ENCODE data around the gene EYA2. TPM values are rescaled to one million over a fixed set of nuclear protein-coding genes. Genes with fewer than 3 reads are reported as not detected.
"Not testable (repeated sequence)": the region's sequence is repeated elsewhere in the genome, so short reads cannot be mapped to it uniquely, and the experiment has no call there.

The EYA2 gene
- polyA plus RNA-seq, 4 donors, result 0.50 to 0.70 TPM; not detected in 2

- Histone ChIP-seq H3K36me3 (ENCODE audit: control insufficient read depth in 3 of 3, insufficient read depth in 2 of 3, low read depth in 1 of 3, low read length in 3 of 3) (no peaks in the 10 kb centered on the region), H3K4me3 (ENCODE audit: low read depth in 1 of 3, low read length in 3 of 3) (no peak overlapping the region), H3K27ac (ENCODE audit: low read depth in 1 of 3, low read length in 2 of 3) (no peak overlapping the region), H3K4me1 (ENCODE audit: control insufficient read depth in 3 of 3, insufficient read depth in 2 of 3, low read depth in 1 of 3, low read length in 2 of 3) (peaks cover 0 to 3% (median 0%) of the 10 kb centered on the region in 3 donors), H3K27me3 (ENCODE audit: control insufficient read depth in 3 of 3, insufficient read depth in 3 of 3, low read length in 3 of 3) (no peaks in the 10 kb centered on the region), H3K9me3 (ENCODE audit: control insufficient read depth in 2 of 2, insufficient read depth in 1 of 2, low read depth in 1 of 2, low read length in 1 of 2) (peaks cover 0 to 2% of the 10 kb centered on the region in 2 donors)
- FAIRE-seq (no peak), DNase-seq (peak in 1 of 2 donors; percentile 22)
- WGBS, 3 donors, result 55 to 71% (median 66%) methylated on average over 3 of the region's 3 CpGs
Observed at GRCh38 chr20:47198254-47198671, 303.6 kb downstream of the EYA2 start.

GRCh38 chr20:47198996-47199552 lies 304.4 kb downstream of the EYA2 start:
- FAIRE-seq, result no peak
- peaks cover 0 to 3% of the 10 kb centered on the region in 2 donors for H3K9me3 ChIP-seq (ENCODE audit: control insufficient read depth in 2 of 2, insufficient read depth in 1 of 2, low read depth in 1 of 2, low read length in 1 of 2)
- peaks cover 0 to 3% (median 0%) of the 10 kb centered on the region in 3 donors for H3K4me1 ChIP-seq (ENCODE audit: control insufficient read depth in 3 of 3, insufficient read depth in 2 of 3, low read depth in 1 of 3, low read length in 2 of 3)
- H3K27ac ChIP-seq (ENCODE audit: low read depth in 1 of 3, low read length in 2 of 3), result no peak overlapping the region
- H3K4me3 ChIP-seq (ENCODE audit: low read depth in 1 of 3, low read length in 3 of 3), result no peak overlapping the region
- H3K36me3 ChIP-seq (ENCODE audit: control insufficient read depth in 3 of 3, insufficient read depth in 2 of 3, low read depth in 1 of 3, low read length in 3 of 3), result no peaks in the 10 kb centered on the region
- no peak for DNase-seq
- 93 to 97% (median 93%) methylated on average over 14 of the region's 14 CpGs for WGBS, 3 donors
- no peaks in the 10 kb centered on the region for H3K27me3 ChIP-seq (ENCODE audit: control insufficient read depth in 3 of 3, insufficient read depth in 3 of 3, low read length in 3 of 3)

DNA sequence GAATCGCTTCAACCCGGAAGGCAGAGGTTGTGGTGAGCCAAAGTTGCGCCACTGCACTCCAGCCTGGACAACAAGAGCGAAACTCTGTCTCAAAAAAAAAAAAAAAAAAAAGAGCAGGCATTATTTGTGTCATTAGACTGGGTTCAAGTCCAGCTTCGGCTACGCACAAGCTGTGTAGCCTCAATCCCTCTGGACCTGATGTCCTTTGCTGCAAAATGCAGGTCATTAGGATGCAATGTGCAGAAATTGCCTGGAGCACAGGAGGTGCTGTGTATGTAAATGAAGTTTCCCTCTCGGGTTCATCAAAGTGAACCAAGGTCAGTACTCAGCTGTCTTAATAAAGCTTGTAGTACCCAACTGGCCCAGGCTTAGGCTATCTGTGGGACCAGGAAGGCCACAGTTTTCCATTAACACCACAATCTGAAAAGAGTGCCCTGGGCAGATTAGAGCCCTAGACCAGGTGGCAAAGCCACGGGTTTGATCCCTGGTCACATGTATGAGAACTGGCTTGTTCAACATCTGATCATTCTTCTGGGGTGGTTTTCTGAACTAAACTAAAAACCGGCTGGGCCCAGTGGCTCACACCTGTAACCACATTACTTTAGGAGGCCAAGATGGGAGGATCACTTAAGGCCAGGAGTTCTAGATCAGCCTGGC lies 306.6 kb downstream of the EYA2 start:
- Histone ChIP-seq H3K27ac (ENCODE audit: low read depth in 1 of 3, low read length in 2 of 3) (no peak overlapping the region), H3K4me3 (ENCODE audit: low read depth in 1 of 3, low read length in 3 of 3) (no peak overlapping the region), H3K4me1 (ENCODE audit: control insufficient read depth in 3 of 3, insufficient read depth in 2 of 3, low read depth in 1 of 3, low read length in 2 of 3) (peaks cover 0 to 3% (median 0%) of the 10 kb centered on the region in 3 donors), H3K27me3 (ENCODE audit: control insufficient read depth in 3 of 3, insufficient read depth in 3 of 3, low read length in 3 of 3) (no peaks in the 10 kb centered on the region), H3K36me3 (ENCODE audit: control insufficient read depth in 3 of 3, insufficient read depth in 2 of 3, low read depth in 1 of 3, low read length in 3 of 3) (no peaks in the 10 kb centered on the region), H3K9me3 (ENCODE audit: control insufficient read depth in 2 of 2, insufficient read depth in 1 of 2, low read depth in 1 of 2, low read length in 1 of 2) (peaks cover 0 to 3% of the 10 kb centered on the region in 2 donors)
- no peak for DNase-seq
- 76 to 88% (median 77%) methylated on average over 9 of the region's 9 CpGs for WGBS, 3 donors
- FAIRE-seq, result no peak

GRCh38 chr20:47202733-47203667 lies 308.4 kb downstream of the EYA2 start:
- Histone ChIP-seq H3K4me3 (ENCODE audit: low read depth in 1 of 3, low read length in 3 of 3) (no peak overlapping the region), H3K9me3 (ENCODE audit: control insufficient read depth in 2 of 2, insufficient read depth in 1 of 2, low read depth in 1 of 2, low read length in 1 of 2) (peaks cover 0 to 3% of the 10 kb centered on the region in 2 donors), H3K4me1 (ENCODE audit: control insufficient read depth in 3 of 3, insufficient read depth in 2 of 3, low read depth in 1 of 3, low read length in 2 of 3) (peaks cover 0 to 3% (median 0%) of the 10 kb centered on the region in 3 donors), H3K27ac (ENCODE audit: low read depth in 1 of 3, low read length in 2 of 3) (no peak overlapping the region), H3K27me3 (ENCODE audit: control insufficient read depth in 3 of 3, insufficient read depth in 3 of 3, low read length in 3 of 3) (no peaks in the 10 kb centered on the region), H3K36me3 (ENCODE audit: control insufficient read depth in 3 of 3, insufficient read depth in 2 of 3, low read depth in 1 of 3, low read length in 3 of 3) (no peaks in the 10 kb centered on the region)
- DNase-seq (no peak), FAIRE-seq (no peak)
- WGBS, 3 donors, result 82 to 88% (median 87%) methylated on average over 10 of the region's 10 CpGs

- DNase-seq, result peak in 1 of 2 donors; percentile 41
- Histone ChIP-seq H3K9me3 (ENCODE audit: control insufficient read depth in 2 of 2, insufficient read depth in 1 of 2, low read depth in 1 of 2, low read length in 1 of 2) (peaks cover 0 to 3% of the 10 kb centered on the region in 2 donors), H3K4me3 (ENCODE audit: low read depth in 1 of 3, low read length in 3 of 3) (no peak overlapping the region), H3K36me3 (ENCODE audit: control insufficient read depth in 3 of 3, insufficient read depth in 2 of 3, low read depth in 1 of 3, low read length in 3 of 3) (peaks cover 0 to 9% (median 3%) of the 10 kb centered on the region in 3 donors), H3K4me1 (ENCODE audit: control insufficient read depth in 3 of 3, insufficient read depth in 2 of 3, low read depth in 1 of 3, low read length in 2 of 3) (peaks cover 0 to 3% (median 0%) of the 10 kb centered on the region in 3 donors), H3K27me3 (ENCODE audit: control insufficient read depth in 3 of 3, insufficient read depth in 3 of 3, low read length in 3 of 3) (no peaks in the 10 kb centered on the region), H3K27ac (ENCODE audit: low read depth in 1 of 3, low read length in 2 of 3) (peak overlapping the region in 1 of 3 donors; percentile 53)
- no peak for FAIRE-seq
- 82 to 89% (median 85%) methylated on average over 12 of the region's 12 CpGs for WGBS, 3 donors
Observed at GRCh38 chr20:47204008-47204849, 309.6 kb downstream of the EYA2 start.

DNA sequence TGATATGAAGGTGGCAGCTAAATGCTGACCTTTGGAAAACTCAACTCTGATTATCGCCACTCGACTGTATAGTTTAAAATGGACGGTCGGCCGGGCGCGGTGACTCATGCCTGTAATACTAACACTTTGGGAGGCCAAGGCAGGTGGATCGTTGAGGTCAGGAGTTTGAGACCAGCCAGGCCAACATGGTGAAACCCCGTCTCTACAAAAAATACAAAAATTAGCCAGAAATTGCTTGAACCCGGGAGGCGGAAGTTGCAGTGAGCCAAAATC lies 310.1 kb downstream of the EYA2 start:
- H3K27me3 ChIP-seq (ENCODE audit: control insufficient read depth in 3 of 3, insufficient read depth in 3 of 3, low read length in 3 of 3); H3K27ac ChIP-seq (ENCODE audit: low read depth in 1 of 3, low read length in 2 of 3); H3K4me3 ChIP-seq (ENCODE audit: low read depth in 1 of 3, low read length in 3 of 3); H3K9me3 ChIP-seq (ENCODE audit: control insufficient read depth in 2 of 2, insufficient read depth in 1 of 2, low read depth in 1 of 2, low read length in 1 of 2); DNase-seq; H3K4me1 ChIP-seq (ENCODE audit: control insufficient read depth in 3 of 3, insufficient read depth in 2 of 3, low read depth in 1 of 3, low read length in 2 of 3); FAIRE-seq: not testable (repeated sequence)
- peaks cover 3 to 11% (median 4%) of the 10 kb centered on the region in 3 donors for H3K36me3 ChIP-seq (ENCODE audit: control insufficient read depth in 3 of 3, insufficient read depth in 2 of 3, low read depth in 1 of 3, low read length in 3 of 3)
- 88 to 98% (median 93%) methylated on average over 11 of the region's 11 CpGs for WGBS, 3 donors

- Histone ChIP-seq H3K27ac (ENCODE audit: low read depth in 1 of 3, low read length in 2 of 3) (no peak overlapping the region), H3K27me3 (ENCODE audit: control insufficient read depth in 3 of 3, insufficient read depth in 3 of 3, low read length in 3 of 3) (no peaks in the 10 kb centered on the region), H3K4me1 (ENCODE audit: control insufficient read depth in 3 of 3, insufficient read depth in 2 of 3, low read depth in 1 of 3, low read length in 2 of 3) (peaks cover 0 to 3% (median 0%) of the 10 kb centered on the region in 3 donors), H3K36me3 (ENCODE audit: control insufficient read depth in 3 of 3, insufficient read depth in 2 of 3, low read depth in 1 of 3, low read length in 3 of 3) (peaks cover 3 to 18% (median 10%) of the 10 kb centered on the region in 3 donors), H3K9me3 (ENCODE audit: control insufficient read depth in 2 of 2, insufficient read depth in 1 of 2, low read depth in 1 of 2, low read length in 1 of 2) (peaks cover 0 to 3% of the 10 kb centered on the region in 2 donors), H3K4me3 (ENCODE audit: low read depth in 1 of 3, low read length in 3 of 3) (no peak overlapping the region)
- no peak for FAIRE-seq
- DNase-seq, result peak; percentile 63 to 64
- 47 to 56% (median 52%) methylated on average over 9 of the region's 9 CpGs for WGBS, 3 donors
Observed at GRCh38 chr20:47205577-47206123, 311.0 kb downstream of the EYA2 start.

Data from small intestine (tissue), 7 donors.